HT-29 (cell line): ENCODE measurements around the gene ADD3. TPM values are rescaled to one million over a fixed set of nuclear protein-coding genes. Genes with fewer than 3 reads are reported as not detected.

ENCODE experiments used
- DNase-seq: peaks from one replicate; pipeline ENCODE4 v3.0.0-alpha.2; 2015; ENCODE audit warnings: low spot score
- total RNA-seq: library from RNA; depleted of rRNA; stranded (reverse); fragments of >200 nt; shearing (Covaris generic); gene quantifications from 2 replicates; pipeline ENCODE4 v1.2.3, GENCODE V29; 2014; rRNA removed

Gene ADD3, protein sequence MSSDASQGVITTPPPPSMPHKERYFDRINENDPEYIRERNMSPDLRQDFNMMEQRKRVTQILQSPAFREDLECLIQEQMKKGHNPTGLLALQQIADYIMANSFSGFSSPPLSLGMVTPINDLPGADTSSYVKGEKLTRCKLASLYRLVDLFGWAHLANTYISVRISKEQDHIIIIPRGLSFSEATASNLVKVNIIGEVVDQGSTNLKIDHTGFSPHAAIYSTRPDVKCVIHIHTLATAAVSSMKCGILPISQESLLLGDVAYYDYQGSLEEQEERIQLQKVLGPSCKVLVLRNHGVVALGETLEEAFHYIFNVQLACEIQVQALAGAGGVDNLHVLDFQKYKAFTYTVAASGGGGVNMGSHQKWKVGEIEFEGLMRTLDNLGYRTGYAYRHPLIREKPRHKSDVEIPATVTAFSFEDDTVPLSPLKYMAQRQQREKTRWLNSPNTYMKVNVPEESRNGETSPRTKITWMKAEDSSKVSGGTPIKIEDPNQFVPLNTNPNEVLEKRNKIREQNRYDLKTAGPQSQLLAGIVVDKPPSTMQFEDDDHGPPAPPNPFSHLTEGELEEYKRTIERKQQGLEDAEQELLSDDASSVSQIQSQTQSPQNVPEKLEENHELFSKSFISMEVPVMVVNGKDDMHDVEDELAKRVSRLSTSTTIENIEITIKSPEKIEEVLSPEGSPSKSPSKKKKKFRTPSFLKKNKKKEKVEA
- 63.0 and 73.6 TPM in 2 replicates for total RNA-seq

DNA sequence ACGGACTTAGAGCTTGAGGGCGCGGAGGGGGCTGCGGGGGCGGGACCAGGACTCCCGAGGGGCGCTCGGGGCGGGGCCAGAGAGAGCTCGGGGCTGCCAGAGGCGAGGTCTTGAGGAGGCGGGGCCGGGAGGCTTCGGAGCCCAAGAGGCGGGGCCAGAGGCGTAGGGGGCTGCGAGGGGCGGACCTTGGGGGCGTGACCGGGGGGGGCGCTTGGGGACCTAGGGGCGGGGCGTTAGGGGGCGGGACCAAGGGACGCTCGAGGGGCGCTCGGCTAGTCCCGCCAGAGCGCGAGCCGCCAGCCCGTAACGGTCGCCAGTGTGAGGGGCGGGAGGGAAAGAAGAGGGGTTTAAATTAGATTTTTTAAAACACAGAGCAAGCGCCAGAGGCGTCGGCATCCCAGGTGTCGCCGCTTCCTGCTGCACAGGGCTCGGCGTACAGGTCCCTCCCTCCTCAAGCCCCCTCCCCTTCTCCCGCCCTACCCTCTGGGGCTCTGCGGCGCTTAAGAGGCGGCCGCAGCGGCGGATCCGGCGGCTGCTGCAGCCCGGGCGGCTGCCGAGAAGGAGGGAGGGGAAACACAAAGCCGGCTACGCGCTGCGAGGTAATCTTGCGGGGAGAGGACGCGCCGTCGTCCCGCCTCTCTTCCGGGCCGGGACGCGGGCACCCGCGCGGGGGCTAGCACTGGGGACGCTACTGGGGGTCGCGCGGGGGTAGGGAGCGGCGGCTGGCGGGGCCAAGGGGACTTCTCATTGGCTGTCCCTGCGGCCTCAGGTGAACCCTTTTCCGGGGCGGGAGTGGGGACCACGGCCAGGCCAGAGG is at the start of gene ADD3:
Gene ADD3 (plus strand): TSS at position 284 of the 817 bp plus-strand sequence. CDS start 92,670 bp downstream, outside the sequence.
- peak; percentile 85 for DNase-seq

DNA sequence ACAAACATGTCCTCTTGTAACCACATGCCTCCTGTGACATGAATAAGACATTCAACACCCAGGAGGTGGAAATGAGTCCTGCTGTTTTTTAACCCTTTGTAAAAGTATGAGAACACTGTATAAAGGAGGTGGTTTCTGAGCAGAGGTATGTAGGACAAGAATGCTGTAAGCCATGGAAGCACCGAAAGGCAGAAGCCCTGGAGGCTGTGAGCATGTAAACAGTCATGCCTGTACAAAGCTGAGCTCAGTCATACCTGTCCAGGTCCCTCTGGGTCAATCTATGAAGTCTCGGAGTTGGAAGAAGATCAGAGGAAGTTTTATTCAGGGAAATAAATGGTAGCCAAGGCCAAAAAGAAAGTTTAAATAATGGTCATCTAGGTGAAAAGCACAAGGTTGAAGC is 49.7 kb upstream of the ADD3 start:
- no peak for DNase-seq

DNA sequence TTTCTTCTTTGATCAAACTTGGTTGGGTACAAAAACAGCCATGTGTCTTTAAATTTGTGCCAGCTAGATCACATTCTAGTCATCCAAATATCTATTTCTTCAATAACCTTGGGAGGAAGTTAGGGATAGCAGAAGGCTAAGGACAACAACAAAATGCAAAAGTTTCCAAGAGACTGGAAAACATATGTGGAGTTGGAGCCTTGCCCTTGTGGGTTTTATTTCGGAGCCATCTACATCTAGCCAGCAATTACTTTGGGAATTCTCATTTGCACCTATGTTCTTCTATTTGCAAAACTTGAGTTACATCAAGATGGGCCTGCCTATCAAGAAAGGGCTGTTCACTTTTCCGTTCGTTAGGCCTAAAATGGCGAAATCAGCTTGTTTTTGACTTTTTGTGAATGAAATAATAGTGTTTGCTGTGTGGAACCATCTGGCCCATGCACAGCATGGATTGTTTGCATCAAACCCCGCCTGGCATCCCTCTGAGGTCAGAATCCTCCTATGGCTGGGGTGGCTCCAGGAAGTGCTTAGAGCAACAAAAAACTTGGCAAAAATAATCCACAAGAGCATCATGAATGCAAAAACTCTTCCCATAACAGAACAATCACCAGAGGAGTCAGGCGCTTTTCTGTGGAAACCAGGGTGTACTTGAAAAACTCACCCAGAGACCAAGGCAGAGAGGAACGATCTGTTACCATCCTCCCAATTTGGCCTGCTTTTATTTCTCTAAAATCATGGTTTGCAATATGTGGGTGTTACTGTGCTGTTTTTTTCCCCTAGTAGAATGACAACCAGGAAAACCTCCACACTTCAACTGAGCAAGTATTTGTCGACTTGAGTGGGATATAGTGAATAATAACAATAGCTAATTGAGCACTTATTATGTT is 48.3 kb upstream of the ADD3 start:
- DNase-seq = no peak

DNA sequence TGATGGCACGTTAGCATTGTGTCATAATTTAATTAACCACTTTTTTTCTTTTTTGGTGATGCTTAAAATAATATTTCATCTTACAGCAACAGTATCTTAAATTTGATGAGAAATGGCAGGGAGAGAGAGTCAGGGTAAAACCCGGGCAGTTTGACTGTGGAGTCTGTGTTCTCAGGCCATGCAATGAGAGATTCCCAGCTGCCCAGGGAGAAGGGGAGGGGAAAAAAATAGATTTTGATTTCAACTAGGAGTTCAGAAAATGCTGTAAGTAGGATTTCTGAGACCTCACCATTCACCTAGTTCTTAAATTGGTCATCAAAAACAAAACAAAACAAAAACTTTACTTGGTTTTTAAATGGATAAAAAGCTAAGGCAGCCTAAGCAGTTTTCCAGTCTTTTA is 47.1 kb upstream of the ADD3 start:
- DNase-seq = no peak

DNA sequence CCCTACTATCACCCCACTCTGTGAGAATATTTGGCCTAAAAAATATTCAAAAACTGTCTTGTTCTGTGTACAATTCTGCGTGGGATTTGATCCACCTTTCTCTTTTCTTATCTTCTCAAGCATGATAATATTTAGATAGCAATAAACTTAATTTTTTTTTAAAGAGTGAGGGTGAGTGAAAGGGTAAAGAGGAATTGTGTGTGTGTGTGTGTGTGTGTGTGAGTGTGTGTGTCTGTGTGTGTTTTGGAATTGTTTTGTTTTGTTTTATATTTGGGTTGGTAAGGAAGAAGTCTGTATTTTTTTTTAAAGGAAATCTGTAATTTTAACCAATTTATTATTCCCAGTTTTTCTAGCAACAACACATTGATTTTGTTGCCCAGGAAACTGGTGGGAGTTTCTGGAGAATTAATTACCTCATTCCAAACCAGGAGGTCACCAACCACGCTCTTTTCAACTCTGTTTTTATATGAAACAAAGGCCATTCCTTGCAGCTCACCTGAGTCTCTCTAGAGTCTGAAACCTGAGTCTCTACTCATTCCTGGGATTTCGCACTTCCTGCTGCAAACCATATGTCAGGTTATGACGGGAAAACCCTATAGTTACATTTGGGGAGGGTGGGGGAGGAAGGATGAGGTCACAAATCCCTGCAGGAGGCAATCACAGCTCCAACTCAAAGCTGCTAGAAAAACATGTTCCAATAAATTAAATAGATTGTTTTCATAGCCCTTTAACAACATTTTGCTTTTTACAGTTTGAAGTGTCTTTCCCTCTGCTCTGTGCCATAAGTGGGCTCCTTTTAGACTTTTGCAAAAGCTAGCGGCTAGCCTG is 46.4 kb upstream of the ADD3 start:
- peak; percentile 47 for DNase-seq

DNA sequence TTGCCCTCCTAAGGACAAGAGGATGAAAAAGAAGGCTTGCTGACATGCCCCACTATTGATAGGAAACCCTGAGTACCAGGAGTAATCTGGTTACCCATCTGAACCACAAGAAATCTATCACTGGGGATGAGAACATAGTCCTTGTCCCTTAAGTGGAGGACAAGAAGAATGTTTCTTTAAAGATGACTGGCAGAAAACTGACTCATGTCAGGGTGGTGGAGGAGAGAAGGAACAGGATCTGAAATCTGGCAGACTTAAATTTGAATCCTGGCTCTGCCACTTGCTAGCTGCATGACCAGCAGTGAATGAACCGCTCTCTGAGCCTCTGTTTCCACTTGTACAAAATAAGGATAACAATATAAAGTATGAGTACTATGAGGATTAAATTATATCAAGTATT is 45.5 kb upstream of the ADD3 start:
- DNase-seq = no peak

DNA sequence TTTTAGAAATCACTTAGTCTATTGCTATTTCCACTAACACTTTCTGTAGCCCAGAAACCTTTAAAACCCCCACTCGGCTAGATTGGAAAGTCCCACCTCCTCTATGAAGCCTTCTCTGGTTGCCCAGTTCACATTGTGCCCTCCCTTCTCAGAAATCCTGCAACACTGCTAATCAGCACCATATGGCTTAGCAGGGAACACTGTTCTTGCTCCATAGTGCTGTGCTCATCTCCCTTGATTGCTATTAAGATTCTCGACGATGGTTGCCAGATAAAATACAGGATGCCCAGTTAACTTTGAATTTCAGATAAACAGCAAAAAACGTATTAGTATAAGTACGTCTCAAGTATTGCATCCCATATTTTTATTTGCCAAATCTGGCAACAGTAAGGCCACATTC is 44.3 kb upstream of the ADD3 start:
- no peak for DNase-seq

DNA sequence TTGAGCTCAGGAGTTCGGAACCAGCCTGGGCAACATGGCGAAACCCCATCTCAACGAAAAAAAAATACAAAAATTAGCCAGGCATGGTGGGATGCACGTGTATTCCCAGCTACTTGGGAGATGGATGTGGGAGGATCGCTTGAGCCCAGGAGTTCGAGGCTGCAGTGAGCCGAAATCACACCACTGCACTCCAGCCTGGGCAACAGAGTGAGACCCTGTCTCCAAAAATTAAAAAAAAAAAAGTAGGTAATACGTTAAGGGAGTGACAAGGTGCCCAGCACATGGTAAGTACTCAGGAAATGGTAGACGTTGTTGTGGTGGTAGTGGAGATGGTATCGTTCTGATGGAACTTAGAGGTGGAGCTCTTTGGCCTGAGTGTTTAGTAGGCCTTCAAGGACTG is 43.5 kb upstream of the ADD3 start:
- no peak for DNase-seq

DNA sequence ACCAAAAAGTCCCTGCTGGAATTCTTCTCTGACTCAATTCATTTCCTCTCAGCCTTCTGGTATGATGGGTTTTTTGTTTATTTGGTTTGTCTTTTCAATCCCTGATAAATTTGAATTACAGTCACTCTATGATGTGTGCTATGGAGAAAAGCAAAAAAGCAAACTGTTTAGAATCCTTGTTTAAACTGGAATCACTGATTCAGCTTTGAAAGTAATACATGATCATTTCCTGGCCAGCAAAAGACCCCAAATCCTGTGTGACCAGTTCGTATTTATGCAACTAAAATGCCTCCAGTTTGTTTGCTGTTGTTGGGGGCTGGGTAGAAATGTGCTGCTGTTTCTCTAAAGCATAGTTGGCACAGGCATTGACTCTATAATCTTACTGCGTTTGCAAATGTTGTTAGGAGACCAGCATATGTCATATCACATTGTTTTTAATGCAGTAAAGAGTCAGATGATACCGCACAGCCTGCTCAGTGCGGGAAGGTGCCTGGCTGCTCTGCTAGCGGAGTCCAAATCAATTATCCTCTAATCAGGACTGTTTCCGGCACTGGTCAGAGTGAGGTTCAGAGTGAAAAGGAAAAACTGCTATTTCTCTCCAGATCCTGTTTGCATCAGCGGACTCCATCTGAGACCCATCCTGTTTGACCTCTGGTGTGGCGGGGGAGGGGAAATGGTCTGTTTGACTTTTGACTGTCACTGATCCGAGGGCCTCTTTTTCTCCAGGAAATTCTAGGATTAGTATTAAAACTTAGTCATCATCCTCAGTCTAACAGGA is 40.6 kb upstream of the ADD3 start:
- DNase-seq = no peak

DNA sequence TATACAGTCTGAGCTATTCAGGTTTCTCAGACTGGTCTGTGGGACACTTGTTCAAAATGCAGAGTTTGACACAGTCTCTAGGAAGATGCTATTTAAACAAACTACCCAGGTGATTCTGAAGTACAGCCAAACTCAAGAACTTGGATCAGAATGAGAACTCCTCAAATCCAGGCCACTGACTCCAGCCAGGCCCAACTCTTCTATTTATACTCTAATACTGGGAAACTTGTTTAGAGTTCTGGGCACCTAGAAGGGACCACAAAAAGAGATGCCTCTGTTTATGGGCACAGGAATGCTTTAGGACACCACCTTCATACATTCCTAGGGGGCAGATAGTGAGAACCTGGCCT is 40.1 kb upstream of the ADD3 start:
- no peak for DNase-seq

DNA sequence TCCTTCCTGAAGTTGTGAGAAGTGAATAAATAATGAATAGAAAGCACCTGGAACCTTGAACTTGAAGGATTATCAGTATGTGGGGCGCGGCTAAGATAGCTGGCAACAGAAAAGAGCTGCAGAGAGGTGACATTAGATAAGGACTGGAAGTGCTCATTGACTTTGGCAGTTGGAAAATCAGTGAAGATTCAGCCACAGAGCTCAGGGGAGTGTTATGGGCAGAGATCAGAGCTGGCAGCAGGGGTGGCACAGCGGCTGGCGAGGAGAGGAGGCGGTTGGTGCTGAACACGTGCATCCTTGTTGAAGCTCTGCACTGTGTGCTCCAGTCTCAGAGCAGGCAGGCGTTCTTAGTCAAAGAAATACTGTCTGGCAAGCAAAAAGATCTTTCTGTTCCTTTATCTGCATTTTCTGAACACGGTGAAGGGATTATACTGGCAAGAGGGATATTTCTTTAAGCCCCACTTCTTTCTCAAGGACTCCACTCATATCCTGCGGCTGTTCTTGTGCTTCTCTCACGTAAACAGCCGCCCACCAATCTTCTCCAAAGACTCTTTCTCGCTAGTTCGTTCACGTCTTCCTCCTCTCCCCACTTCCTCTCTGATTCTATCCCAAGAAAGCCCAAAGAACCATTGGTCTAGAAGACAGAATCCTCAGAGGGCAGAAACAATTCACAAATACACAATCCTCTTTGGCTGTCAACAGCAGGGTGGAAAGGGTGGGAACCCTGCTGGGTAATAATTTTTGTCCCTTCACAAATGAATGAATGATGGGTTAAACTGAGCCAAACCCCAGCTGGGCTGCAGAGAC is 38.6 kb upstream of the ADD3 start:
- DNase-seq = no peak

DNA sequence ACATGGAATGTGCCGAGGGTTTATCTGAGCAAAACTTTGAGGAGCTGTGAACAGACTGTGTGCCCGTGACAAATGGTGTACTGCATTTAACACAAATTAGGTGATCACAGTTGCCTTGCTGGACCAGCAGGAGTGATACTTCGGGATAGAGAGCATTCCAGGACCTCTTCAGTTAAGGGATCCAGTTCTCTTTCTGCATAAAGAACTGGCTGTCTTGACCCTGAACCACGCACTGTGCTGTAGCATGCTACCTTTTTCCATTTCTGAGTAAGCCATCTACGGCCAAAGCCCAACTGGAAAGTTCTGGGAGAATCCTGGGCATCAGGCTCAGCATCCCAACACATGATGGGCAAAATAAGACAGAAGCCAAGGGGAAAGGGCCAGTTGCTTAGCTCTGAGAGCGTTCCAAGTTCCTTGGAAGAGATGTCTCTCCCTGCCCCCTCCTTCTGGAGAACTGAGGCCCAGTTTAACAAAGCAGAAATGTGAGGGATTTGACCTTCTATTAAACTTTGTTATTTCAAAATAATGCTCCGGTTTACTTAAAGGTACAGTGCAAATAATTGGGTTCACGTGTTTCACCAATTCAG is 37.9 kb upstream of the ADD3 start:
- DNase-seq = no peak

DNA sequence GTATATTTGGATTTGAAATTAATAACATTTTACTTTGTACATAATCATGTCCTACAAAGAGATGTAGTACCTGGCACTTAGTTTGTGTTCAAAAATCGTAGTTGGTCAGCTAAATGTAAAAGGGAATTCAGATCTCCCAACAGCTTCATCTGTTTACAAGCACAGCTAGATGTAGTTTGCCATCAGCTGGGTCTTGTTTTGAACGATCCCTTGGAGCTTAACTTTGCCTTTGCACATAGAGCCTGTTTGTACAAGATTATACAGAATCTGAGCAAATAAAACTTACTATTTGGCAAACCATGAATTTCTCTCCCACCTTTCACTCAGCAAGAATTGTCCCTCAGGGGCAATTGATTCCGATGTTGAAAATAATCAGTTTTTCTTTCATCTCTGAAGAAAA is 36.1 kb upstream of the ADD3 start:
- no peak for DNase-seq

DNA sequence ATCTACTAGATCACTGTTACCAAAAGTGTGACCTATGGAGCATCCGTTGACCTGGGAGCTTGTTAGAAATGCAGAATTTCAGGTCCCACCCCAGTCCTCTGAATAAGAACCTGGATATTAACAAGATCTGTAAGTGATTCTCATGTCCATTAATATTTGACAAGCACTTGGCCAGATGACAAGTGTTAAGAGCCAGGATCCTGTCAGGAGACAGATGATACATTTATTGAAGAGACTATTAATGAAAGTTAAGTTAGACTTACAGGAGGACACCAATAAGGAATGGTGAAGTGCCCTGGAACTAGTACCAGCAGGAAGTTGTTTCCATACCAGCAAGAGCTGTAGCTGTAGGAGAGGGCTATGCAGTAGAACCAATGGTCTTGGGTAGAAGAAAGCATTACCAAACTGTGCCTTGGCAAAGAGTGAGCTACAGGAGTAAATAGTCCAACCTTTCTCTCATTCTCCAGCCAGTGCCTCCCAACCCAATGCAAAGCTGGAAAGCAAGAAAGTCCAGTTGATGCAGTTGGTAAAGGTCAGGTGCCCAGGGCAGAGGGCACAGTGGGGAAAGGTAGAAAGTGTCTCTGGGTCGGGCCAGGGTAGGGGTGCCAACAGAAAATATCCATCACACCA is 35.3 kb upstream of the ADD3 start:
- DNase-seq = peak; percentile 30

DNA sequence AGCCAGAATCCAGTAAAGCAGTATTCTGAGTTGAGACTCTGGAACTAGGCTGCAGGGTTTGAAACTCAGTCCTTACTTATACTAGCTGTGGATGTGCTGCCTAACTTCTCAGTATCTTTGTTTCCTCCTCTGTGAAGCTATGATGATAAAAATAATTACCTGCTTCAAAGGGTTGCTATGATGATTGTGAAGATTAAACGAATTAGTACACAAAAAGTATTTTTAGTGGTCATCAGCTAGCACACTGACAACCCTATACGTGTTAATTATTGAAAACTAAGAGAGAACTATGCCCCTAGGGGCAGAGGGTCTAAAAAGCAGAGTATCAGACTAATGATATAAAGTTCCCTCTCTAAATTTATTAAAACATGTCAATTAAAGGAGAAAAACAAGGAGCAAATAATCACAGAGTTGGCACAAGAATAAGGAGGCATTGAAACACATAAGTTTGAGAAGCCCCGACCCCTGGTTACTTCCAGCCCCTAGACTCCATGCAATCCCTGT is 34.4 kb upstream of the ADD3 start:
- no peak for DNase-seq

DNA sequence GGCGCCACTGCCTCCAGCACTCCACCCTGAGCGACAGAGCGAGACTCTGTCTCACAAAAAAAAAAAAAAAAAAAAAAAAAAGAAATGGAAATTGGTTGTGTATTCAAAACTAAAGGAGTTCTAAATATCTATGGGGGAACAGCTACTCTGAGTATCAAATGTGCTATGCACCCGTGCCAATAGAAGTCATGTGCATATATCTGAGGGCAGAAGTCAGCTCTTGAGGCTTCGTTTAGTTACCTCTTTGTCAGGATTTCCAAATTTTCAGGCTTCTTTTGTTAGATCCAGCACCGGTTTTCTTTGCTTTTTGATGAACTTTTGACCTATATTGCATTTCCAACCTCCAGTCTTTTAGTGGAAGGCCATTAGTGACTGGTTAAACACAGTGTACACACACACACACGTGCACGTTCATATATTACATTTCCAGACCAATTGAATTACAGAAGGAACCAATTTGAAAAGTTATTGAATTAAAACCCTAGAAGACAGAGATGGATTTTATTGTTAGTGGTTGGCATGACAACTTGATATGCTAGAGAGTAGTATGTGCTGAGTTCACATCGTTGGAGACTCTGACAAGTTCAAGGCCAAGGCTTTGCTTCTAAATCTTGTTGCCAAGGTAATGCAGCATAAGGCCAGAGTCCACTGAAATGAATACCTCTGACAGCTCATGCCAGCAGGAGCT is 33.1 kb upstream of the ADD3 start:
- DNase-seq = peak; percentile 69
